Thyroid gland (tissue), 4 donors: ENCODE measurements around the gene SPIC.

Source experiments
- POLR2A ChIP-seq, 2 donors: fragments of 450-650 bp; IDR thresholded peaks; one replicate each; pipeline ENCODE4 v1.6.1; 2017; ENCODE audit warnings: antibody characterized with exemption in 2 of 2, mild to moderate bottlenecking in 2 of 2, moderate library complexity in 1 of 2
- TF ChIP-seq, protein P1 (sequence below), 6 experiments: fragments of 200-600 bp in 3 of 6; fragments of 450-650 bp in 3 of 6; sonication (generic) in 3 of 6; IDR thresholded peaks; one replicate each; pipeline ENCODE4 v1.5.1; 2016 to 2019; ENCODE audit warnings: antibody characterized with exemption in 6 of 6, mild to moderate bottlenecking in 2 of 6, inconsistent platforms in 1 of 6, moderate library complexity in 1 of 6

DNA sequence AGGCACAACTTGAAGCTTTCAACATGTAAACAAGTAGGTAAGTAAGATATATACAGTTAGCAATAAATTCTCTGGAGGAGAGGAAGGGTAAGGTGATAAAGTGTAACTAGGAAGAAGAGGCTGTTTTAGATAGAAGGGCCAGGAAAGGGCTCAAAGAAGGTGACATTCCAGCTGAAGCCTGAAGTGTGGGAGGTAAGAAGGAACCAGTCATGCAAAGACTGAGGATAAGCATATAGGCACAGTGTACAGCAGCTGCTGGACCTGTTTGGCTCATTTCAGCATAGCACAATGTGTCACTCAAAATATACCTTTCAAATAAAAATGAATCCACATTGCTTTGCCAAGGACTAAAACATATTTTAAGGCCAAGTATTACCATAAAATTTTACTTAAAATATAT, 39.0 kb upstream of the SPIC start:
- TF ChIP-seq, protein P1, sequence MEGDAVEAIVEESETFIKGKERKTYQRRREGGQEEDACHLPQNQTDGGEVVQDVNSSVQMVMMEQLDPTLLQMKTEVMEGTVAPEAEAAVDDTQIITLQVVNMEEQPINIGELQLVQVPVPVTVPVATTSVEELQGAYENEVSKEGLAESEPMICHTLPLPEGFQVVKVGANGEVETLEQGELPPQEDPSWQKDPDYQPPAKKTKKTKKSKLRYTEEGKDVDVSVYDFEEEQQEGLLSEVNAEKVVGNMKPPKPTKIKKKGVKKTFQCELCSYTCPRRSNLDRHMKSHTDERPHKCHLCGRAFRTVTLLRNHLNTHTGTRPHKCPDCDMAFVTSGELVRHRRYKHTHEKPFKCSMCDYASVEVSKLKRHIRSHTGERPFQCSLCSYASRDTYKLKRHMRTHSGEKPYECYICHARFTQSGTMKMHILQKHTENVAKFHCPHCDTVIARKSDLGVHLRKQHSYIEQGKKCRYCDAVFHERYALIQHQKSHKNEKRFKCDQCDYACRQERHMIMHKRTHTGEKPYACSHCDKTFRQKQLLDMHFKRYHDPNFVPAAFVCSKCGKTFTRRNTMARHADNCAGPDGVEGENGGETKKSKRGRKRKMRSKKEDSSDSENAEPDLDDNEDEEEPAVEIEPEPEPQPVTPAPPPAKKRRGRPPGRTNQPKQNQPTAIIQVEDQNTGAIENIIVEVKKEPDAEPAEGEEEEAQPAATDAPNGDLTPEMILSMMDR (IDR thresholded peaks at IDR 0.05), result no peak
- TF ChIP-seq POLR2A (IDR thresholded peaks at IDR 0.05), result no peak
